ENCODE results near the gene HOGA1.

The HOGA1 gene

GRCh38 chr10:97578171-97578844 lies 5.9 kb upstream of the HOGA1 start:
- in situ Hi-C loops (cut with MboI; ENCODE audit: low sequenced_read_pairs): no loop called here

- in situ Hi-C loops (cut with MboI; ENCODE audit: low sequenced_read_pairs): no loop called here
Measured at GRCh38 chr10:97580421-97581367, 3.5 kb upstream of the HOGA1 start.

- in situ Hi-C loops (cut with MboI; ENCODE audit: low sequenced_read_pairs): no loop called here
Measured at GRCh38 chr10:97582169-97582568, 2.0 kb upstream of the HOGA1 start.

GRCh38 chr10:97583476-97583875 lies 713 bp upstream of the HOGA1 start:
- in situ Hi-C loops (cut with MboI; ENCODE audit: low sequenced_read_pairs): no loop called here

- in situ Hi-C loops (cut with MboI; ENCODE audit: low sequenced_read_pairs): no loop called here
Measured at GRCh38 chr10:97584798-97585438, 729 bp downstream of the HOGA1 start.

GRCh38 chr10:97585439-97585811 lies 1.2 kb downstream of the HOGA1 start:
- in situ Hi-C loops (cut with MboI; ENCODE audit: low sequenced_read_pairs): no loop called here

- in situ Hi-C loops (cut with MboI; ENCODE audit: low sequenced_read_pairs): no loop called here
Measured at GRCh38 chr10:97587183-97587582, 3.0 kb downstream of the HOGA1 start.

GRCh38 chr10:97589479-97589878 lies 5.3 kb downstream of the HOGA1 start, which contains the start of gene C10orf62:
TSS of gene C10orf62 (plus strand) at chr10:97589721. CDS start at chr10:97589898, 177 bp downstream.
- in situ Hi-C loops (cut with MboI; ENCODE audit: low sequenced_read_pairs): no loop called here

- in situ Hi-C loops (cut with MboI; ENCODE audit: low sequenced_read_pairs): no loop called here
Measured at GRCh38 chr10:97590082-97590747, 6.0 kb downstream of the HOGA1 start.

- in situ Hi-C loops (cut with MboI; ENCODE audit: low sequenced_read_pairs): no loop called here
Measured at GRCh38 chr10:97590748-97591495, 6.7 kb downstream of the HOGA1 start.

GRCh38 chr10:97593421-97593820 lies 9.2 kb downstream of the HOGA1 start:
- in situ Hi-C loops (cut with MboI; ENCODE audit: low sequenced_read_pairs): no loop called here

- in situ Hi-C loops (cut with MboI; ENCODE audit: low sequenced_read_pairs): no loop called here
Measured at GRCh38 chr10:97596101-97597082, 12.2 kb downstream of the HOGA1 start.

GRCh38 chr10:97597778-97598177 lies 13.6 kb downstream of the HOGA1 start:
- in situ Hi-C loops (cut with MboI; ENCODE audit: low sequenced_read_pairs): no loop called here

- in situ Hi-C loops (cut with MboI; ENCODE audit: low sequenced_read_pairs): no loop called here
Measured at GRCh38 chr10:97598407-97599271, 14.4 kb downstream of the HOGA1 start.

GRCh38 chr10:97599272-97599619 lies 15.1 kb downstream of the HOGA1 start:
- in situ Hi-C loops (cut with MboI; ENCODE audit: low sequenced_read_pairs): no loop called here

GRCh38 chr10:97600616-97601015 lies 16.4 kb downstream of the HOGA1 start:
- in situ Hi-C loops (cut with MboI; ENCODE audit: low sequenced_read_pairs): no loop called here

GRCh38 chr10:97601268-97602215 lies 17.4 kb downstream of the HOGA1 start:
- in situ Hi-C loops (cut with MboI; ENCODE audit: low sequenced_read_pairs): no loop called here

All from HL-60/S4 (cell line).